PC-9 (cell line): ENCODE data around the gene ETS2.

Experiments used
- EZH2 ChIP-seq: fragments of 200-600 bp; sonication (generic); IDR thresholded peaks from 2 replicates; pipeline ENCODE4 v1.8.0; 2017; ENCODE audit warnings: antibody characterized with exemption, low read depth
- TF ChIP-seq, protein P1 (sequence below): fragments of 200-600 bp; sonication (generic); conservative IDR thresholded peaks from 2 replicates; pipeline ENCODE4 v1.6.1; 2017; ENCODE audit warnings: mixed run types, antibody characterized with exemption, mild to moderate bottlenecking, moderate library complexity

DNA sequence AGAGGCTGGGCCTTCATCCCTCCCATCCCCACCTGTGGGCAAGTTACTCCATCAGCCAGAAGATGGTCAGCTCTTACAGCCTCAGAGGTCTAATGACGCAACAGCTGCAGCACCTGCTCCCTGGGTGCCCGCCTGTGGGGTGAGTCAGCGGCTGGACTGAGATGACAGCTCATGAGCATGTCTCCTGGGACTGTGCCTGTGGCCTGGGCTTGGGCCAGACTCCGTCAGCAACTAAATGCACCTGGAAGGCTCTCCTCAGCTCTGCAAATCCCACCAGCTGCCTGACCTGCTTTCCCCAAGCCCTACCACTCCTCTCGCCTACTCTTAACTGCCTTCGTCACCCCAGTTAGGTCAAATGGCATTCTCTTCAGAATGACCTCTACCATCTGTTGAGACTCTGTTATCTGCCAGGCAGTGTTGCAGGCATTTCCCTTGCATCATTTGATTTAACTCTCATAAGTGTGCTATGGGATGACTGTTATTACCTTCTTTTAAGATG lies 47.7 kb downstream of the ETS2 start:
- TF ChIP-seq, protein P1, sequence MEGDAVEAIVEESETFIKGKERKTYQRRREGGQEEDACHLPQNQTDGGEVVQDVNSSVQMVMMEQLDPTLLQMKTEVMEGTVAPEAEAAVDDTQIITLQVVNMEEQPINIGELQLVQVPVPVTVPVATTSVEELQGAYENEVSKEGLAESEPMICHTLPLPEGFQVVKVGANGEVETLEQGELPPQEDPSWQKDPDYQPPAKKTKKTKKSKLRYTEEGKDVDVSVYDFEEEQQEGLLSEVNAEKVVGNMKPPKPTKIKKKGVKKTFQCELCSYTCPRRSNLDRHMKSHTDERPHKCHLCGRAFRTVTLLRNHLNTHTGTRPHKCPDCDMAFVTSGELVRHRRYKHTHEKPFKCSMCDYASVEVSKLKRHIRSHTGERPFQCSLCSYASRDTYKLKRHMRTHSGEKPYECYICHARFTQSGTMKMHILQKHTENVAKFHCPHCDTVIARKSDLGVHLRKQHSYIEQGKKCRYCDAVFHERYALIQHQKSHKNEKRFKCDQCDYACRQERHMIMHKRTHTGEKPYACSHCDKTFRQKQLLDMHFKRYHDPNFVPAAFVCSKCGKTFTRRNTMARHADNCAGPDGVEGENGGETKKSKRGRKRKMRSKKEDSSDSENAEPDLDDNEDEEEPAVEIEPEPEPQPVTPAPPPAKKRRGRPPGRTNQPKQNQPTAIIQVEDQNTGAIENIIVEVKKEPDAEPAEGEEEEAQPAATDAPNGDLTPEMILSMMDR: no peak
- TF ChIP-seq EZH2: no peak
